NK-92 (cell line): ENCODE measurements around the gene DNAJC4.

Experiments
- DNase-seq: peaks from one replicate; lab custom pipeline; 2025; ENCODE audit not compliant: unreplicated experiment; lab: John Stamatoyannopoulos, UW

Gene DNAJC4

GRCh38 chr11:64269540-64270220 lies 39.3 kb downstream of the DNAJC4 start:
- DNase-seq: peak; percentile 81

- no peak for DNase-seq
These were observed 44.9 kb downstream of the DNAJC4 start for GRCh38 chr11:64275031-64275800.

GRCh38 chr11:64275841-64276240 lies 45.5 kb downstream of the DNAJC4 start:
- no peak for DNase-seq

GRCh38 chr11:64276653-64277431 lies 46.5 kb downstream of the DNAJC4 start:
- no peak for DNase-seq

GRCh38 chr11:64278576-64279190 lies 48.3 kb downstream of the DNAJC4 start:
- DNase-seq: no peak

- no peak for DNase-seq
These were observed 51.8 kb downstream of the DNAJC4 start for GRCh38 chr11:64281957-64282770.

GRCh38 chr11:64283092-64283491 lies 52.7 kb downstream of the DNAJC4 start:
- no peak for DNase-seq
